Thoracic aorta endothelial cell (primary cell): ENCODE data around the gene DPEP3. TPM values are rescaled to one million over a fixed set of nuclear protein-coding genes. Genes with fewer than 3 reads are reported as not detected.

Experiments used
- small RNA-seq: library from RNA; depleted of rRNA; stranded (forward); fragments of <200 nt; gene quantifications from one replicate; pipeline ENCODE3, GENCODE V24; 2012
- total RNA-seq: library from RNA; depleted of rRNA; stranded (reverse); fragments of >200 nt; gene quantifications from 2 replicates; pipeline ENCODE4 v1.2.3, GENCODE V29; 2012

Gene DPEP3, protein sequence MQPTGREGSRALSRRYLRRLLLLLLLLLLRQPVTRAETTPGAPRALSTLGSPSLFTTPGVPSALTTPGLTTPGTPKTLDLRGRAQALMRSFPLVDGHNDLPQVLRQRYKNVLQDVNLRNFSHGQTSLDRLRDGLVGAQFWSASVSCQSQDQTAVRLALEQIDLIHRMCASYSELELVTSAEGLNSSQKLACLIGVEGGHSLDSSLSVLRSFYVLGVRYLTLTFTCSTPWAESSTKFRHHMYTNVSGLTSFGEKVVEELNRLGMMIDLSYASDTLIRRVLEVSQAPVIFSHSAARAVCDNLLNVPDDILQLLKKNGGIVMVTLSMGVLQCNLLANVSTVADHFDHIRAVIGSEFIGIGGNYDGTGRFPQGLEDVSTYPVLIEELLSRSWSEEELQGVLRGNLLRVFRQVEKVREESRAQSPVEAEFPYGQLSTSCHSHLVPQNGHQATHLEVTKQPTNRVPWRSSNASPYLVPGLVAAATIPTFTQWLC
- total RNA-seq, result not detected in 2 replicates

DNA sequence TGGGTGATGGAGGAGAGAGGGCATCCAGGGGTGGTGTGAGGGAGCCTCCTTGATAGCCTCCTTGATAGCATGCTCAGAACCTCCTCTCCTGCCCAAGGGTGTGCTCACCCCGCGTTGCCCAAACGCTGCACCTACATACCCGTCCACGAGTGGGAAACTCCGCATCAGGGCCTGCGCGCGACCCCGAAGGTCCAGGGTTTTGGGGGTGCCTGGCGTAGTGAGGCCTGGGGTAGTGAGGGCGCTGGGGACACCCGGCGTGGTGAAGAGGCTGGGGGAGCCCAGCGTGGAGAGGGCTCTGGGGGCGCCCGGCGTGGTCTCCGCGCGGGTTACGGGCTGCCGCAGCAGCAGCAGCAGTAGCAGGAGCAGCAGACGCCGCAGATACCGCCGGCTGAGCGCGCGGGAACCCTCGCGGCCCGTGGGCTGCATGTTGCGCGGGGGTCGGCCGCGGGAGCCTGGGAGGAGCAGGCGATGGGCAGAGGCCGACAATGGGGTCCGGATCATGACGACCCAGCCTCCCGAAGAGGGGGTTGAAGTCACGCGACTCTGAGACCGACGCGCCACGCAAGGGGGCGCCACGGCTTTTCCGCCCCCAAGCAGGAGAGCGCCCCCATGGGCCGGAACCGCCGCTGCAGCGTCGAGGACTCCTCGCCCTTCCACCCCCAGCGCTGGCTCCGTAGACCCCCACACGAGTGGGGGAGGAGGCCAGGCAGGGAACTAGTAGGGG, at the start of gene DPEP3:
DPEP3 (minus strand) TSS at position 545 of the 724 bp plus-strand sequence; CDS start at position 426, 119 bp downstream.

DNA sequence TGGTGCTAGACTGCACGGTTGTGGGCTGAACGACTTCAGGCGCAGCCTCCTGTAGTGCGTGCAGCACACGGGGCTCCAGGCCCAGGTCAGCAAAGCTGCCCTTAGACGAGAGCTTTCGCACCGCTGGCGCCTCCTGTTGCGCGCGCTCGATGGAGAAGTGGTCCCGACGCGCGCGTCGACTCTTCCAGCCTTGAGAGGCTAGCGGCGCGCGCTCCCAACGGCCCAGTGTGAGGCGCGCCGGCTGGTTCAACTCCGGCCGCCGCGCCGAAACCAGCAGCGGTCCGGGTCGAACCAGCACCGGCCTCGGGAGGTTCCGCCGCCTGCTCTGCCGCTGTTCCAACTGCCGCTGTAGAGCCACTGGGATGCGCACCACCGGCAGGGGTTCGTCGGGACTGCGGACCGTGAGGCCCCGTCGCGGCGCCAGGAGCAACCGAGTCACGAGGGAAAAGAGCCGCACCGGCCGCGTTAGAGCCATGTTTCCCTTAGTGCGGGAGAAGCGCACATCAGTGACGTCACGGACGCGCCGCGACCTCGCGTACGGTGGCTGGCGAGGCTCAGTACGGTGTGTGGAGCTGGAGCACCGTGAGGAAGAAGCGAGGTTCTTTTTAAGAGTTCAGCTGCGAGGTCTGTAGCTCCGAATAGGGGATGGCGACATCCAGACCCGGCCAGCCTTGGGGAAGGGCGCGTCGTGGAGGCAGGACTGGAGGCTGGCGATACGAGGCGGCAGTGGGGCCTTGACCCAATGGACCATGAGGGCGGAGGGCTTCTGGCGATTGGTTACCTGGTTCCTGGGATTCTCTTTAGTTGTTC, 42.6 kb upstream of the DPEP3 start, which contains the start of the genes DDX28 and DUS2:
DDX28 (minus strand) TSS at position 505 of the 810 bp plus-strand sequence; CDS start at position 475, 30 bp downstream.
DUS2 (plus strand) TSS at position 557 of the 810 bp plus-strand sequence. CDS start 14,740 bp downstream, outside the sequence.

DNA sequence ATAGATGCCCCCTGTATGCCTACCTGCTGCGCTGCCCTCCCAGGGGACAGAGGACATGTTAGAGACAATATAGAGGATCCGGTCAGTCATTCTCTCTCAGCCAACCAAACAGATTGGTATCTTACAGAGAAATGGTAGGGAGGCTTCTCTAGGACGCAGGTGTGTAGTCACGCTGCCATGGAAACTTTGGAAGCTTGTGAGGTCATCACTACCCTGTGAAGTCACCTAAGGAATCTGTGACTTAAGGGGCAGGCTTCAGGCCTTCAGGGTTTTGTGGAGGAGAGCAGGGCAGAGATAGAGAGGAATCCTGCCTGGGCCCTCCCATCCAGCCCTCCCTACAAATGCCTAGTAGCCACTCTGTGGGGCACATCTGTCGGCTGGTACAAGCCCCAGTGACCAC, 35.4 kb upstream of the DPEP3 start, which contains the start of gene DPEP2NB:
DPEP2NB (minus strand) TSS at position 231 of the 400 bp plus-strand sequence; CDS start at position 90, 141 bp downstream.

DNA sequence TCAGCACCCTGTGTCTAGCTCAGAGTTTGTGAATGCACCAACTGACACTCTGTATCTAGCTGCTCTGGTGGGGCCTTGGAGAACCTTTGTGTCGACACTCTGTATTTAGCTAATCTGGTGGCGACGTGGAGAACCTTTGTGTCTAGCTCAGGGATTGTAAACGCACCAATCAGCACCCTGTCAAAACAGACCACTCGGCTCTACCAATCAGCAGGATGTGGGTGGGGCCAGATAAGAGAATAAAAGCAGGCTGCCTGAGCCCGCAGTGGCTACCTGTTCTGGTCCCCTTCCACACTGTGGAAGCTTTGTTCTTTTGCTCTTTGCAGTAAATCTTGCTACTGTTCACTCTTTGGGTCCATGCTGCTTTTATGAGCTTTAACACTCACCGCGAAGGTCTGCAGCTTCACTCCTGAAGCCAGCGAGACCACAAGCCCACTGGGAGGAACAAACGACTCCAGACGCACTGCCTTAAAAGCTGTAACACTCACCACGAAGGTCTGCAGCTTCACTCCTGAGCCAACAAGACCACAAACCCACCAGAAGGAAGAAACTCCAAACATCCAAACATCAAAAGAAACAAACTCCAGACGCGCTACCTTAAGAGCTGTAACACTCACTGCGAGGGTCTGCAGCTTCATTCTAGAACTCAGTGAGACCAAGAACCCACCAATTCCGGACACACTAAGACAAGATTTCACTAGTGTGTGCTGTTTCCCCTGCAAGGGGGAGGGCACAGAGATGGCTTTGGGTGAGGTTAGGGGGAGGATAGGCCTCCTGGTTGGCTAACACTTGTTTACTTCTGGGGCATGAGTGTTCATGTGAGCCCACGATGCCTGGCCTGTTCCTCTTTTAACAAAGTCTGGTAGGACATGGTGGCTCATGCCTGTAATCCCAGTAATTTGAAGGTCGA, 18.7 kb upstream of the DPEP3 start, which contains the start of gene DPEP2:
DPEP2 (minus strand) TSS at position 706 of the 910 bp plus-strand sequence. CDS start 6,272 bp downstream, outside the sequence.

DNA sequence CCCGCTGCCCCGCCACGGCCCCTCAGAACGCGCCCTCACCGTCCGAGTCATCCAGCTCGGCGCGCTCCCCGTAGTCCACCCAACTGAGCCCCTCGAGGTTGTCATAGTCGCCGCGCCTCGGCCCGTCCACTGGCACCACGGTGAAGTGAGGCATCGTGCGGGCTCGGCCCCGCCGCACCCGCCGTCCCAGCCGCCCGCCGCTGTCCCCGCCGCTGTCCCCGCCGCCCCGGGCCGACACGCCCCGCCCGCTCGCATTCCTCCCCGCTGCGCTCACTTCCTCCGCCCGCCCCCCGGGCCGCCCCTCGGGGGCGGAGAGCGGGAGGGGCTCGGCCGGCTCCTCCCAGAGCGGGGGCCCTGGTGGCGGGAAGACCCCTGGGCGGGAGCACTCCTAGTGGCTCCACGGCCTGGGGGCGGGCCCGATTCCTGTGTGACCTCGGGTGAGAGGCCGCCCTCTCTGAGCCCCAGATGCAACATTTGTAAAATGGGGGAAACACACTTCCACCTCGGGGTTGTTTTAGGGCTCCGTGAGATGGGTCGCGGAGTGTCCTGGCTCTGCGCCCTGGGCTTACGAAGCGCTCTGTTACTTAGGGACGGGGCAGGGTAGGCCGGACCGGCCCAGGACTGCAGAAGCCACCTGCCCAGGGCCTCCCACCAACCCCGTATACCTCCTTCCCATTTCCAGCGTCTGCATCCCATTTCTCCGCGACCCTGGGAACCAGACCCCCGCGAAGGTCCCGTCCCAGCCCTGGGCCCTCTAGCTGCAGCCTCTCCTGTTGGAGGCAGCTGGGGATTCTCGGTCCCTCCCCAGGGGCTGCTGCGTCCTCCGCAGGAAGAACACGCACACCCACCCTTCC, 11.7 kb downstream of the DPEP3 start, which contains the start of gene SLC12A4:
SLC12A4 (minus strand) TSS at position 238 of the 854 bp plus-strand sequence; CDS start at position 154, 84 bp downstream.

DNA sequence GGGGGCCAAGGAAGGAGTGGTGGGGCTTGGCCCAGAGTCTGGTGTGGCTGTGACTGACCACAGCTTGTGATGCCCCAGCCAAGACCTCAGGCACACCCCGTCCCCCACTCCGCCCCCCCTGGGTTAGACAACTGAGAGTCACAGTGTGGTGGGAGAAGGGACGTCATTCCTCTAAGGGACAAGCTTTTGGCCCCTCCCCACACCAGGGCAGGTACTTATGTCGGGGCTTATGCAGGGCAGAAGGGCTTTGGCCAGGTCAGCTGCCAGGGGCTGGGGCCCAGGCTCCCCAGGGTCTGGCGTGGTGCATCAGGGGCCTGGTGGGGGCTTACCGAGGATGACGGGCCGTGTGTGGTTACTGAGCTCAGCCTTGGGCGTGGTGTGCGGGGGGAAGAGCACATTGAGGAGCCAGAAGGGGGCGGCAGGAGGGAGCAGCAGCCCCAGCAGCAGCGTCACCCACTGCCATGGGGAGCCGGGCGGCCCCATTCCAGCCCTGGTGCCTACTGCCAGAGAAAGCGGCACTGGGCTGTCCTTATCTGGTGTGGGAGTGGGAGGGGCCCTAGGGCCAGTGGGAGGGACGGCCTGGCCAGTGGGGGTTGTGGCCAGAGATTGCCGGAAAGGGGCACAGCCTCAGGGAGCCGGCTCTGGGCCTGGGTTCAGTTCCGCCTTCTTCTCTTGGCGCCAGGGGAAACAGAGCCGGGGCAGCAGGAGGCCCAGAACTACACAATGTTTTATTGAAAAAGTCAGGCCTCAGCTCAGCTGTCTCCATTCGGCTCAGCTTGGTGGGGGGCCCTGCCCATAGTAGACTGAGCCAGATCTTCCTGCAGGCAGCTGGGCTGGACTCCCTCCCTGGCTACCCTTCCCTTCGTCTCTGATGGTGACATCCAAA, 36.4 kb downstream of the DPEP3 start, which contains the start of gene LCAT:
LCAT (minus strand) TSS at position 502 of the 886 bp plus-strand sequence; CDS start at position 483, 19 bp downstream.

DNA sequence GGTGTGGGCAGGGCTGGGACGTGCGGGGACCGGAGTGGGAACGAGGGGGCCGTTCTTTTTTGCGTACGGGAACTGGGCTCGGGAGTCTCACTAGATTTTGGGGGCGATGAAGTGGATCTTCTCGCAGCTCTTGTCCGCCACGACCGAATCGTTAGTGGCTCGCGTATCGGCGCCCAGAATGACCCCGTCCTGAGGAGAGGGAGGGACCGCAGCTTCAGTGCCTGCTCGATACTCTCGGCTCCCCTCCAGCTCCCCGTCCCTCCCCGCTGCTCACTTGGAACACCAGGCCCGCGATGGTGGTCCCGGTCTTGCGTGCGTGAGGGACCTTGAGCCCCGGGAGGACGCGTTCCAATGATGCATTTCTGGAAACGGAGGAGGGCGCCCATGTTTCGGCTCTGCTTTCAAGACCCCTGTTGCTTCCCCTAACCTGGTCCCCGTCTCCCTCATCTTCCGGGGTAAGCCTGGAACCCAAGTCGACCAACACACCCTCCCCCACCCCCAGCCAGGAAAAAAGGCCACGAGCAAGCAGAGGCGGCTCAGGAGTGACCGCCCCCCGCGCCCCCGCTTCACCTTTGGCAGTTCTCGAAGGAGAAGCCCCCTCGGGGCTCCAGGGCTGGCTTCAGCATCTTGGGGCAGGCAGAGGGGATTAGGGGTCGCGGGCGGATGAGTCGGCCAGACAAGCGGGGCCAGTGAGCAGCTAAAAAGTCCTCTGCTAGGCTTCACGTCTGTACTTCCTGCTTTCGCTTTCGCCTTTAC, 44.0 kb downstream of the DPEP3 start, which contains the start of gene PSMB10:
PSMB10 (minus strand) TSS at position 727 of the 756 bp plus-strand sequence; CDS start at position 626, 101 bp downstream.

DNA sequence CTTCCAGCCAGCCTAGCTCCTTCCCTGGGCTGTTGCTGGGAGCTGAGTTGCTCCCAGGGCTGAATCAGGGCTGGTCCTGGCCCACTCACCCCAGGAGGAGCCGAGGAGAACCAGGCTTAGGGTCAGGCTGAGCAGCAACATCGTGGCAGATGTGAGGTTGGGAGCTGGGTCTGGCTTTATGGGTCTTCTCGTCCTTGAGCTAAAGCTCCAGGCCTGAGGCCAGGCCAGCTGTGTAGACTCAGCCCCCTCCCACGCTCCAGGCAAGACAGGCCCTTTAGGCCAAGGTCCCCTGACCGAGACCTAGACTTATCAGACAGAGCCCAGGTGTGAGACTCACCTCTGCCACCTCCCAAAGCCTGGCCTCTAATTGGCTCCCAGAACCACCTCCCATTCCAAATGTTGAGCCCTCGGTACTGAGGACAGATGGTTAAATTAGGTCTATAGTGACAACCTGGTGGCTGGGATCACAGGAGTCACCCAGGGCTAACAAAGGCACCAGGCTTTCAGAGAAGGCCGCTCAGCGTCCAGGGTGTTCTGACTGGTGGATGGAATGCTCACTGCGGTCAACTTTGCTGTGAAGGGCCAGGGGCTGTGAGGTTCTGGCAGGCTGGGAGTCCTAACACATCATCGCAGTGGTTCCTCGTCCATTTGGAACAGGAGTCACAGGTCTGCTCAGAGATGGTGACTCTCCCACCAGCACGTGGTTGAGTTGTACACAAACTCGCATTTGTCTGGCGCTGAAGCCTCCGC, 48.4 kb downstream of the DPEP3 start, which contains the start of gene CTRL:
CTRL (minus strand) TSS at position 151 of the 750 bp plus-strand sequence; CDS start at position 141, 10 bp downstream.

Small RNA genes lying within 50 kb of the gene (small RNA-seq; reads per million reads assigned to genes)
- gene RNU6-359P, result not detected

Other genes starting within 250 kb of the DPEP3 start
- gene RANBP10, start 173.9 kb downstream of the DPEP3 start, total RNA-seq, result 9.7 and 12.0 TPM in 2 replicates
- gene TSNAXIP1, start 173.6 kb downstream of the DPEP3 start, total RNA-seq, result 0.13 and 0.14 TPM in 2 replicates
- gene THAP11, start 138.2 kb downstream of the DPEP3 start, total RNA-seq, result 21.8 and 27.1 TPM in 2 replicates
- 217 and 277 TPM in 2 replicates for gene NUTF2, start 133.6 kb downstream of the DPEP3 start, total RNA-seq
- gene CENPT, start 132.8 kb downstream of the DPEP3 start, total RNA-seq, result 29.0 and 31.2 TPM in 2 replicates
- 62.9 and 64.6 TPM in 2 replicates for gene EDC4, start 107.4 kb downstream of the DPEP3 start, total RNA-seq
- 0.66 TPM in 1 of 2 replicates, not detected in the other for gene NRN1L, start 95.6 kb downstream of the DPEP3 start, total RNA-seq
- 13.6 and 16.9 TPM in 2 replicates for gene PSKH1, start 87.2 kb downstream of the DPEP3 start, total RNA-seq
- gene CTRL, start 48.6 kb downstream of the DPEP3 start, total RNA-seq, result 0.57 TPM in 1 of 2 replicates, not detected in the other
- 22.0 and 25.1 TPM in 2 replicates for gene PSMB10, start 43.6 kb downstream of the DPEP3 start, total RNA-seq
- gene LCAT, start 36.4 kb downstream of the DPEP3 start, total RNA-seq, result 4.3 and 5.0 TPM in 2 replicates
- gene SLC12A4, start 11.9 kb downstream of the DPEP3 start, total RNA-seq, result 47.2 and 53.5 TPM in 2 replicates
- 0.22 TPM in 1 of 2 replicates, not detected in the other for gene DPEP2, start 19.0 kb upstream of the DPEP3 start, total RNA-seq
- not detected in 2 replicates for gene DPEP2NB, start 35.4 kb upstream of the DPEP3 start, total RNA-seq
- gene DDX28, start 42.7 kb upstream of the DPEP3 start, total RNA-seq, result 13.4 and 14.4 TPM in 2 replicates
- gene DUS2, start 42.8 kb upstream of the DPEP3 start, total RNA-seq, result 19.1 and 19.7 TPM in 2 replicates
- gene NFATC3, start 104.9 kb upstream of the DPEP3 start, total RNA-seq, result 33.1 and 37.2 TPM in 2 replicates